ENCODE measurements around the gene ALDH1B1. TPM values are rescaled to one million over a fixed set of nuclear protein-coding genes. Genes with fewer than 3 reads are reported as not detected.

ALDH1B1 gene
- polyA plus RNA-seq, 1 donor (not counting 4 experiments of a cell fraction or from before 2014, with no cell fraction given): 14.4 TPM

DNA sequence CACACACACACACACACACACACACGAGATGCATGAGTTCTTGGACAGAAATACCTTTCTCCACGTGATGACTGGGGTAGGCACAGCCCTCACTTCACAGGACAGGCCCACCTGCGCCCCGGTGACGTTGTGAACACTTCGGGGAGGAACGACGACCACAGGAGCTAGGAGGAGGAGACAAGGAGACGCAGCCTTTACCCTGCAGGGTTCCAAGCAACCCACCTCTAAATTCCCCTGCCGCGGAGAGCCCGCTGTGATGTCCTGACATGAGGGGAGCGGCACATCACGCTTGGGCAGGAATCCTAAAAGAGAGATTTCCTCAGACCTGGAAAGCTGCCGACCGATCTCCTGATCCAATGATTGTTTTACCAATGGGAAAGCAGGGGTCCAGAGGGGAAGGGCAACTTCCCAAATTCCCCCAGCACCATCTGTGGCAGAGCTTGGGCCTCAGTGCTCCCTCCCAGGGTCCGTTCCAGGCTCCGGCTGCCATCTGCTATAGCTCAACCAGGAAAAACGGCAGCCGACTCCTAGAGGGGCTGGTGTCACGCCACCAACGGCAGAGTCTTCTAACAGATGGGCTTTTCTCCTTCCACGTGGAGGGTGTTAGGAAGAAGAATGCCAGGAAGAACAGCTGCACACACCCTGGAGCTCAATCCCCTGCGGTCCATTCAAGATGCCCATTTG is 21.7 kb downstream of the ALDH1B1 start:
- Histone ChIP-seq H3K36me3 (ENCODE audit: control insufficient read depth in 2 of 2, extremely low read depth in 1 of 2, insufficient read depth in 2 of 2, low read length in 2 of 2) (no peaks in the 10 kb centered on the region), H4K20me1 (ENCODE audit: control insufficient read depth, extremely low read depth, insufficient read depth, low read length) (no peaks in the 10 kb centered on the region), H3K79me2 (ENCODE audit: control insufficient read depth, insufficient read depth, low read length) (no peaks in the 10 kb centered on the region), H3K9ac (ENCODE audit: control insufficient read depth, extremely low read depth, insufficient read depth, low read length) (no peak overlapping the region), H3K4me3 (ENCODE audit: control insufficient read depth in 2 of 3, extremely low read depth in 1 of 3, insufficient read depth in 2 of 3, low read depth in 1 of 3, low read length in 3 of 3) (no peak overlapping the region), H3K9me1 (ENCODE audit: control insufficient read depth, extremely low read depth, insufficient read depth, low read length) (no peaks in the 10 kb centered on the region), H3K27me3 (ENCODE audit: control insufficient read depth, extremely low read depth, insufficient read depth, low read length) (peaks cover 54% of the 10 kb centered on the region), H3K4me2 (ENCODE audit: control insufficient read depth, extremely low read depth, insufficient read depth, low read depth, low read length) (peak overlapping the region; percentile 54), H3K27ac (ENCODE audit: control insufficient read depth, insufficient read depth, low read length) (no peak overlapping the region), H2AFZ (ENCODE audit: control insufficient read depth, low read length) (no peak overlapping the region), H3K4me1 (ENCODE audit: control insufficient read depth, extremely low read depth, insufficient read depth, low read length) (no peaks in the 10 kb centered on the region), H3K9me3 (ENCODE audit: control insufficient read depth, low read depth, low read length) (no peaks in the 10 kb centered on the region)
- no peak for DNase-seq (ENCODE audit: low read depth, low spot score)
- TF ChIP-seq, protein P1, sequence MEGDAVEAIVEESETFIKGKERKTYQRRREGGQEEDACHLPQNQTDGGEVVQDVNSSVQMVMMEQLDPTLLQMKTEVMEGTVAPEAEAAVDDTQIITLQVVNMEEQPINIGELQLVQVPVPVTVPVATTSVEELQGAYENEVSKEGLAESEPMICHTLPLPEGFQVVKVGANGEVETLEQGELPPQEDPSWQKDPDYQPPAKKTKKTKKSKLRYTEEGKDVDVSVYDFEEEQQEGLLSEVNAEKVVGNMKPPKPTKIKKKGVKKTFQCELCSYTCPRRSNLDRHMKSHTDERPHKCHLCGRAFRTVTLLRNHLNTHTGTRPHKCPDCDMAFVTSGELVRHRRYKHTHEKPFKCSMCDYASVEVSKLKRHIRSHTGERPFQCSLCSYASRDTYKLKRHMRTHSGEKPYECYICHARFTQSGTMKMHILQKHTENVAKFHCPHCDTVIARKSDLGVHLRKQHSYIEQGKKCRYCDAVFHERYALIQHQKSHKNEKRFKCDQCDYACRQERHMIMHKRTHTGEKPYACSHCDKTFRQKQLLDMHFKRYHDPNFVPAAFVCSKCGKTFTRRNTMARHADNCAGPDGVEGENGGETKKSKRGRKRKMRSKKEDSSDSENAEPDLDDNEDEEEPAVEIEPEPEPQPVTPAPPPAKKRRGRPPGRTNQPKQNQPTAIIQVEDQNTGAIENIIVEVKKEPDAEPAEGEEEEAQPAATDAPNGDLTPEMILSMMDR (optimal IDR thresholded peaks at IDR 0.05 in 1 of 3, IDR thresholded peaks at IDR 0.05 in 1 of 3, conservative IDR thresholded peaks at IDR 0.05 in 1 of 3; ENCODE audit: extremely low read depth in 1 of 3, insufficient read depth in 2 of 3, low read length in 3 of 3): no peak
- no peak for TF ChIP-seq EZH2 (IDR thresholded peaks at IDR 0.05; ENCODE audit: low read length)
- dilution Hi-C loops (cut with MboI; ENCODE audit: extremely low pct_ligation_motif_present, low sequenced_read_pairs): no loop called here
- FAIRE-seq: no peak

DNA sequence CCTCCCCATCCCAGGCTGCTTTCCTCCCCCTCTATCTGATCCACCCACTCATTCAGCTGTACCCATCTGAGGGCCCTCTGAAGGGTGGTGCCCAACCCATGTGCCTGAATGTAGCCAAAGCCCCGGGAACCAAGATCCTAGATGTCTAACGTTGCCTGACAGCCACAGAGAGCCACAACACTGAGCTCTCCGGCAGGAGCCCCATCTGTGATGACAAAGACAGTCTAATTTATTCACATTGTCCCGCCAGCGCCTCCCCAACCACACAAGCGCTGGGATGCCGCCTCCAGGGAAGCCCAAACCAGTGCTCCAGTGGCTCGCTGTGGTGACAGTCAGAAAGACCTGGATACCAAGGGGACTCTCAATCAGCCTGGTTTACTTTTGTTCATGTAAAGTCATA is 23.4 kb downstream of the ALDH1B1 start:
- no peaks in the 10 kb centered on the region for H3K79me2 ChIP-seq (ENCODE audit: control insufficient read depth, insufficient read depth, low read length)
- no peak overlapping the region for H3K27ac ChIP-seq (ENCODE audit: control insufficient read depth, insufficient read depth, low read length)
- H3K4me1 ChIP-seq (ENCODE audit: control insufficient read depth, extremely low read depth, insufficient read depth, low read length): no peaks in the 10 kb centered on the region
- no peak for TF ChIP-seq EZH2 (IDR thresholded peaks at IDR 0.05; ENCODE audit: low read length)
- TF ChIP-seq, protein P1 (optimal IDR thresholded peaks at IDR 0.05 in 1 of 3, IDR thresholded peaks at IDR 0.05 in 1 of 3, conservative IDR thresholded peaks at IDR 0.05 in 1 of 3; ENCODE audit: extremely low read depth in 1 of 3, insufficient read depth in 2 of 3, low read length in 3 of 3): no peak
- no peak overlapping the region for H3K4me2 ChIP-seq (ENCODE audit: control insufficient read depth, extremely low read depth, insufficient read depth, low read depth, low read length)
- H3K27me3 ChIP-seq (ENCODE audit: control insufficient read depth, extremely low read depth, insufficient read depth, low read length): peaks cover 54% of the 10 kb centered on the region
- H3K9me3 ChIP-seq (ENCODE audit: control insufficient read depth, low read depth, low read length): no peaks in the 10 kb centered on the region
- H3K36me3 ChIP-seq (ENCODE audit: control insufficient read depth in 2 of 2, extremely low read depth in 1 of 2, insufficient read depth in 2 of 2, low read length in 2 of 2): no peaks in the 10 kb centered on the region
- FAIRE-seq (no peak), DNase-seq (ENCODE audit: low read depth, low spot score) (no peak)
- H3K4me3 ChIP-seq (ENCODE audit: control insufficient read depth in 2 of 3, extremely low read depth in 1 of 3, insufficient read depth in 2 of 3, low read depth in 1 of 3, low read length in 3 of 3): no peak overlapping the region
- H2AFZ ChIP-seq (ENCODE audit: control insufficient read depth, low read length): no peak overlapping the region
- H3K9ac ChIP-seq (ENCODE audit: control insufficient read depth, extremely low read depth, insufficient read depth, low read length): no peak overlapping the region
- dilution Hi-C loops (cut with MboI; ENCODE audit: extremely low pct_ligation_motif_present, low sequenced_read_pairs): no loop called here
- no peaks in the 10 kb centered on the region for H3K9me1 ChIP-seq (ENCODE audit: control insufficient read depth, extremely low read depth, insufficient read depth, low read length)
- H4K20me1 ChIP-seq (ENCODE audit: control insufficient read depth, extremely low read depth, insufficient read depth, low read length): no peaks in the 10 kb centered on the region

Data from keratinocyte (primary cell).